GM23338 (cell line): ENCODE data around the gene ANKRD44. TPM values are rescaled to one million over a fixed set of nuclear protein-coding genes. Genes with fewer than 3 reads are reported as not detected.

Experiments used
- ATAC-seq: fragments of 200-7000 bp; cut with Tn5 transposase; 3 replicates; pipeline ENCODE4 v1.9.1; 2020
- DNase-seq: peaks from one replicate; pipeline ENCODE4 v3.0.0-alpha.2; 2015; ENCODE audit warnings: low spot score
- H2AFZ ChIP-seq: fragments of 200-600 bp; sonication (generic); 2 replicates; pipeline ENCODE4 v1.8.0; 2016; ENCODE audit warnings: antibody characterized with exemption, mild to moderate bottlenecking, moderate library complexity
- H3F3A ChIP-seq: fragments of 200-600 bp; sonication (generic); replicated peaks from 2 replicates; pipeline ENCODE4 v1.8.0; 2017; ENCODE audit warnings: antibody characterized with exemption, mixed run types, low read depth
- H3K27ac ChIP-seq: fragments of 200-600 bp; sonication (generic); 2 replicates; pipeline ENCODE4 v1.6.1; 2016; ENCODE audit warnings: low read depth
- H3K27me3 ChIP-seq: fragments of 200-600 bp; sonication (generic); 2 replicates; pipeline ENCODE4 v1.8.0; 2016; ENCODE audit warnings: mild to moderate bottlenecking, mixed run types, moderate library complexity; ENCODE audit not compliant: insufficient read depth
- H3K36me3 ChIP-seq: fragments of 200-600 bp; sonication (generic); 2 replicates; pipeline ENCODE4 v1.8.0; 2016; ENCODE audit warnings: mild to moderate bottlenecking; ENCODE audit not compliant: insufficient read depth
- H3K4me1 ChIP-seq: fragments of 200-600 bp; sonication (generic); 2 replicates; pipeline ENCODE4 v1.8.0; 2016; ENCODE audit warnings: mild to moderate bottlenecking, moderate library complexity; ENCODE audit not compliant: insufficient read depth
- H3K4me2 ChIP-seq: fragments of 200-600 bp; sonication (generic); 2 replicates; pipeline ENCODE4 v1.7.1; 2017; ENCODE audit warnings: mixed run types
- H3K4me3 ChIP-seq: fragments of 200-600 bp; sonication (generic); 2 replicates; pipeline ENCODE4 v1.6.1; 2016; ENCODE audit warnings: mixed run types
- H3K79me2 ChIP-seq: fragments of 200-600 bp; sonication (generic); replicated peaks from 2 replicates; pipeline ENCODE4 v1.8.0; 2017; ENCODE audit warnings: mild to moderate bottlenecking; ENCODE audit not compliant: insufficient read depth
- H3K9me2 ChIP-seq: fragments of 200-600 bp; sonication (generic); 2 replicates; pipeline ENCODE4 v1.8.0; 2017; ENCODE audit not compliant: insufficient read depth
- H4K20me1 ChIP-seq: fragments of 200-600 bp; sonication (generic); replicated peaks from 2 replicates; pipeline ENCODE4 v1.8.0; 2017; ENCODE audit warnings: mild to moderate bottlenecking; ENCODE audit not compliant: insufficient read depth
- H3K27ac Mint-ChIP-seq: 2 replicates; pipeline ENCODE4 v1.8.0; 2020; ENCODE audit warnings: inconsistent platforms, mild to moderate bottlenecking, moderate library complexity, mixed read lengths
- H3K27me3 Mint-ChIP-seq: 3 replicates; pipeline ENCODE4 v1.8.0; 2022; ENCODE audit warnings: low read depth, mild to moderate bottlenecking, moderate library complexity, mixed read lengths, inconsistent platforms; ENCODE audit not compliant: insufficient read depth, poor library complexity
- H3K36me3 Mint-ChIP-seq: 3 replicates; pipeline ENCODE4 v1.8.0; 2021; ENCODE audit warnings: low read depth, mild to moderate bottlenecking, inconsistent platforms, moderate library complexity, mixed read lengths
- H3K4me1 Mint-ChIP-seq: 3 replicates; pipeline ENCODE4 v1.8.0; 2020; ENCODE audit warnings: mild to moderate bottlenecking, inconsistent platforms, mixed read lengths
- H3K4me3 Mint-ChIP-seq: 3 replicates; pipeline ENCODE4 v1.8.0; 2021; ENCODE audit warnings: moderate library complexity, mild to moderate bottlenecking, inconsistent platforms, mixed read lengths
- H3K9me3 Mint-ChIP-seq: 3 replicates; pipeline ENCODE4 v1.8.0; 2020; ENCODE audit warnings: moderate library complexity, mild to moderate bottlenecking, inconsistent platforms, mixed read lengths
- EZH2phosphoT487 ChIP-seq: fragments of 200-600 bp; sonication (generic); IDR thresholded peaks from one replicate; pipeline ENCODE4 v1.8.1; 2018; ENCODE audit warnings: antibody characterized with exemption; ENCODE audit not compliant: unreplicated experiment
- POLR2AphosphoS5 ChIP-seq: IDR thresholded peaks from 2 replicates; pipeline ENCODE4 v1.6.1; 2016; ENCODE audit warnings: antibody characterized with exemption, low read depth
- ZNF114 ChIP-seq: fragments of 250-450 bp; sonication (Bioruptor Pico); IDR thresholded peaks from 2 replicates; pipeline ENCODE4 v1.5.0; 2020; ENCODE audit warnings: mild to moderate bottlenecking, moderate library complexity
- ZNF331 ChIP-seq: fragments of 250-450 bp; sonication (Bioruptor Pico); IDR thresholded peaks from 2 replicates; pipeline ENCODE4 v1.5.0; 2020; ENCODE audit warnings: low read depth, mild to moderate bottlenecking, moderate library complexity
- ZNF462 ChIP-seq: fragments of 250-450 bp; sonication (Bioruptor Pico); IDR thresholded peaks from 2 replicates; pipeline ENCODE4 v1.5.0; 2020; ENCODE audit warnings: mild to moderate bottlenecking, moderate library complexity
- polyA plus RNA-seq: library from polyadenylated mRNA; unstranded; fragments of >200 nt; fragmentation: Nextera tagmentation; extraction: Ambion mirVana; gene quantifications from 2 replicates; pipeline ENCODE4 v1.2.1, GENCODE V29; 2016
- total RNA-seq: library from RNA; depleted of rRNA; stranded (reverse); fragments of >200 nt; shearing (Covaris generic); gene quantifications from 2 replicates; pipeline ENCODE4 v1.2.3, GENCODE V29; 2014
- TF ChIP-seq, protein P1 (sequence below), 2 experiments: fragments of 200-600 bp in 1 of 2; sonication (generic) in 1 of 2; conservative IDR thresholded peaks; 2 replicates each; pipeline versions ENCODE4 v1.5.1 to v1.6.1; 2016 to 2017; ENCODE audit warnings: antibody characterized with exemption in 2 of 2, low read depth in 2 of 2, mild to moderate bottlenecking in 2 of 2, moderate library complexity in 1 of 2

Gene ANKRD44
- total and polyA plus RNA-seq, 2 experiments from 2014 or later = 0.44 to 0.56 TPM

DNA sequence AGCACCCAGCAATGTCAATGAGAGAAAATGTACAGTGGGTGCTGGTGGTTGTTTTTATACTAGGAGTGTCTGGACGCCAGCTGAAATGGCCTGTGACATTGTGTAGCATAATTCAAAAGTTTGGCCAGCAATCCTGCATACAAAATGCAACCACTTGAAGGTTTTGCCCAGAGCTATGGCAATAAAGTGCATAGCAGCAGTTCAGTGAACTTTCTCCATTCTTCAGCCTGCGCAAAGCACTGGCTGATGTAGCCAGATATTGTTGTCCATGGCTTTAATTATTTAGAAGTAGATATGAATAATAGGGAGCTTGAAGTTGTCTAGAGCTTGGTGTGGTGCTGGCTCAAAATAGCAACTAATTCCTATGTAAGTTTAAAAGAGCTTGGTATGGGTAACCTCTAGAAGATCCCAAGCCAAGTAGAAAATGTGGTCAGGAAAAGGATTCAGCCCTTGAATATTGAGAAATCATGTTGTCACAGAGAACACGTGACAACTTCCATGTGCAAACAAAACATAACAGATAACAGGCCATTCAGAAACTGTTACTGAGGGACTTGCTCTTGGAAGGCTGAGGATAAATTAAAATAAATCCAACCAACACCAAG, 350.7 kb downstream of the ANKRD44 start (continued):
- TF ChIP-seq ZNF462 (CRISPR knock-in tag) = no peak
- no peak for TF ChIP-seq POLR2AphosphoS5

GRCh38 chr2:196959281-196959680, 351.3 kb downstream of the ANKRD44 start:
- Histone ChIP-seq H3K79me2 (no peaks in the 10 kb centered on the region), H2AFZ (no peak overlapping the region), H3F3A (no peaks in the 10 kb centered on the region), H4K20me1 (no peaks in the 10 kb centered on the region), H3K4me3 (no peak overlapping the region), H3K27me3 (no peaks in the 10 kb centered on the region), H3K9me2 (no peaks in the 10 kb centered on the region), H3K4me1 (peaks cover 32% of the 10 kb centered on the region), H3K36me3 (no peaks in the 10 kb centered on the region), H3K27ac (no peak overlapping the region), H3K4me2 (no peak overlapping the region)
- Mint-ChIP-seq H3K27me3 (peaks cover 1% of the 10 kb centered on the region), H3K4me1 (peaks cover 32% of the 10 kb centered on the region), H3K27ac (no peak overlapping the region), H3K36me3 (no peaks in the 10 kb centered on the region), H3K4me3 (no peak overlapping the region), H3K9me3 (no peaks in the 10 kb centered on the region; the same call in 2 of the 3 replicates)
- DNase-seq (no peak), ATAC-seq (no peak)
- TF ChIP-seq ZNF114 (CRISPR knock-in tag) = no peak
- TF ChIP-seq EZH2phosphoT487 = no peak
- TF ChIP-seq ZNF331 (CRISPR knock-in tag) = no peak
- TF ChIP-seq, protein P1, sequence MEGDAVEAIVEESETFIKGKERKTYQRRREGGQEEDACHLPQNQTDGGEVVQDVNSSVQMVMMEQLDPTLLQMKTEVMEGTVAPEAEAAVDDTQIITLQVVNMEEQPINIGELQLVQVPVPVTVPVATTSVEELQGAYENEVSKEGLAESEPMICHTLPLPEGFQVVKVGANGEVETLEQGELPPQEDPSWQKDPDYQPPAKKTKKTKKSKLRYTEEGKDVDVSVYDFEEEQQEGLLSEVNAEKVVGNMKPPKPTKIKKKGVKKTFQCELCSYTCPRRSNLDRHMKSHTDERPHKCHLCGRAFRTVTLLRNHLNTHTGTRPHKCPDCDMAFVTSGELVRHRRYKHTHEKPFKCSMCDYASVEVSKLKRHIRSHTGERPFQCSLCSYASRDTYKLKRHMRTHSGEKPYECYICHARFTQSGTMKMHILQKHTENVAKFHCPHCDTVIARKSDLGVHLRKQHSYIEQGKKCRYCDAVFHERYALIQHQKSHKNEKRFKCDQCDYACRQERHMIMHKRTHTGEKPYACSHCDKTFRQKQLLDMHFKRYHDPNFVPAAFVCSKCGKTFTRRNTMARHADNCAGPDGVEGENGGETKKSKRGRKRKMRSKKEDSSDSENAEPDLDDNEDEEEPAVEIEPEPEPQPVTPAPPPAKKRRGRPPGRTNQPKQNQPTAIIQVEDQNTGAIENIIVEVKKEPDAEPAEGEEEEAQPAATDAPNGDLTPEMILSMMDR (conservative IDR thresholded peaks at IDR 0.05; ENCODE audit: low read depth in 2 of 2) = no peak
- TF ChIP-seq ZNF462 (CRISPR knock-in tag) = no peak
